Naive B cell (primary cell): Measurements from ENCODE around the gene PACSIN2. TPM values are rescaled to one million over a fixed set of nuclear protein-coding genes. Genes with fewer than 3 reads are reported as not detected.
"Not testable (repeated sequence)": the region's sequence is repeated elsewhere in the genome, so short reads cannot be mapped to it uniquely, and the experiment has no call there.

Experiments
- ATAC-seq, 2 donors: fragments of 150-1000 bp; cut with Tn5 transposase; 2 replicates each; pipeline ENCODE4 v1.10.0; 2021; ENCODE audit warnings: low read depth in 2 of 2, mild to moderate bottlenecking in 2 of 2, moderate library complexity in 2 of 2
- DNase-seq: peaks from one replicate; pipeline ENCODE4 v3.0.0; 2022
- H3K27ac Mint-ChIP-seq, 6 donors: one replicate each; pipeline ENCODE4 v1.8.0; 2020 to 2022; ENCODE audit warnings: mild to moderate bottlenecking in 6 of 6, mixed read lengths in 6 of 6, moderate library complexity in 5 of 6, inconsistent platforms in 2 of 6
- H3K27me3 Mint-ChIP-seq, 3 donors: one replicate each; pipeline ENCODE4 v1.8.0; 2021 to 2022; ENCODE audit warnings: mixed read lengths in 3 of 3, mild to moderate bottlenecking in 1 of 3
- H3K36me3 Mint-ChIP-seq, 2 donors: one replicate each; pipeline ENCODE4 v1.8.0; 2020 to 2022; ENCODE audit warnings: mixed read lengths in 2 of 2, inconsistent platforms in 1 of 2, mild to moderate bottlenecking in 1 of 2
- H3K4me1 Mint-ChIP-seq, 3 donors: one replicate each; pipeline ENCODE4 v1.8.0; 2020 to 2022; ENCODE audit warnings: mixed read lengths in 3 of 3, inconsistent platforms in 1 of 3, mild to moderate bottlenecking in 1 of 3, moderate library complexity in 1 of 3
- H3K4me3 Mint-ChIP-seq, 8 donors: one replicate each; pipeline ENCODE4 v1.8.0; 2020 to 2022; ENCODE audit warnings: mild to moderate bottlenecking in 8 of 8, mixed read lengths in 8 of 8, moderate library complexity in 8 of 8, inconsistent platforms in 2 of 8
- H3K9me3 Mint-ChIP-seq, 7 donors: one replicate each; pipeline ENCODE4 v1.8.0; 2020 to 2022; ENCODE audit warnings: mixed read lengths in 7 of 7, mild to moderate bottlenecking in 5 of 7, inconsistent platforms in 2 of 7, moderate library complexity in 1 of 7
- polyA plus RNA-seq, 6 donors: library from polyadenylated mRNA; unstranded; fragments of 300-500 nt; fragmentation: Illumina TruSeq; gene quantifications; one replicate each; pipeline ENCODE4 v1.2.3, GENCODE V29; 2021; ENCODE audit warnings: low read depth in 6 of 6

Gene PACSIN2
- polyA plus RNA-seq, 6 donors from 2014 or later = 30.9 to 43.4 (median 37.3) TPM

GRCh38 chr22:42964994-42965699 is 49.8 kb downstream of the PACSIN2 start:
- Mint-ChIP-seq H3K27ac (peak overlapping the region in 5 of 6 donors; percentile 13 to 80 (median 47)), H3K36me3 (peaks cover 6% of the 10 kb centered on the region in 2 donors), H3K4me1 (peaks cover 45 to 69% (median 59%) of the 10 kb centered on the region in 3 donors), H3K27me3 (no peaks in the 10 kb centered on the region), H3K4me3 (no peak overlapping the region), H3K9me3 (no peaks in the 10 kb centered on the region)
- peak; percentile 12 for DNase-seq
- ATAC-seq = peak; percentile 59 to 66

DNA sequence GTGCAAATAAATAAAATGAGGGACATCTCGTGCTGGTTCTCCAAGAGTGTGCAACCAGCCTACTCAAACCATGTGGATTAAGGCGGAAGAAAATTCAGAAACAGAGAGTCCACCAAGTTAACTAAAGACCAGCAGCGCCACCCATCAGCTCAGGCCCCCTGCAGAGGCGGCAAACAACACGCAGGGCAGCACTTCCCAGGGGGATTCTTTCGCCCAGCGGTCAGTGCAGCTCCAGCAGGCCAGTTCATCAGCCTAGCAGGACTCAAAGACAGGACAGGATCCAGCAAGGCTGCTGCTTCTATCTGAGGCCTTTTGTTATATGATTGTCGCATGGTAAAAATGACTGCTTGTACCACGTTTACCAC is 51.7 kb downstream of the PACSIN2 start:
- Mint-ChIP-seq H3K4me1 (peaks cover 52 to 74% (median 69%) of the 10 kb centered on the region in 3 donors), H3K27me3 (no peaks in the 10 kb centered on the region), H3K9me3 (no peaks in the 10 kb centered on the region), H3K27ac (peak overlapping the region in 4 of 6 donors; percentile 27 to 81 (median 61)), H3K36me3 (peaks cover 6 to 11% of the 10 kb centered on the region in 2 donors), H3K4me3 (no peak overlapping the region)
- ATAC-seq (no peak), DNase-seq (no peak)

GRCh38 chr22:42962295-42963230 is 52.4 kb downstream of the PACSIN2 start:
- Mint-ChIP-seq H3K9me3 (no peaks in the 10 kb centered on the region), H3K27ac (peak overlapping the region; percentile 39 to 88 (median 72)), H3K4me3 (peak overlapping the region in 1 of 8 donors; percentile 26), H3K4me1 (peaks cover 47 to 69% (median 64%) of the 10 kb centered on the region in 3 donors), H3K36me3 (peaks cover 6 to 11% of the 10 kb centered on the region in 2 donors), H3K27me3 (no peaks in the 10 kb centered on the region)
- no peak for DNase-seq
- no peak for ATAC-seq

DNA sequence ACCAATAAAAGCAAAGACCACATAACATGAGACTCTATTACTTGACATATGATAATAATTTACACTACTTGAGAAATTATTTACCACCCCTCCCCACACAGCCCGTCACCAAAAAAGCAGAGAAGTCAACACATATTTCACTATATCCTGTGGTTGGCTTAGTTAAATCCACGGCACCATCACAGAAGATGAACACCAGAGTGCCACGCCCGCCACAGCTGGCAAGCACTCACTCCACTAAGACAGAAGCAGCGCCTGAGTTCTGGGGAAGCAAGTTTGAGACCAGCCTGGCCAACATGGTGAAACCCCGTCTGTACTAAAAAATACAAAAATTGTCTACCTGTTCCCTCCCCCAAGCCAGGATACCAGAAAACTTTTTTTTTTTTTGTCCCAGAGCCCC is 53.1 kb downstream of the PACSIN2 start:
- DNase-seq = no peak
- peak overlapping the region in 2 of 8 donors; percentile 26 to 49 for H3K4me3 Mint-ChIP-seq
- H3K27ac Mint-ChIP-seq = peak overlapping the region in 5 of 6 donors; percentile 39 to 88 (median 58)
- H3K9me3 Mint-ChIP-seq = no peaks in the 10 kb centered on the region
- peaks cover 50 to 66% (median 64%) of the 10 kb centered on the region in 3 donors for H3K4me1 Mint-ChIP-seq
- H3K36me3 Mint-ChIP-seq = peaks cover 6 to 11% of the 10 kb centered on the region in 2 donors
- H3K27me3 Mint-ChIP-seq = no peaks in the 10 kb centered on the region
- ATAC-seq = peak; percentile 38

GRCh38 chr22:42961400-42961690 is 53.6 kb downstream of the PACSIN2 start:
- H3K4me3 Mint-ChIP-seq, H3K27me3 Mint-ChIP-seq, ATAC-seq, H3K9me3 Mint-ChIP-seq, DNase-seq: not testable (repeated sequence)
- Mint-ChIP-seq H3K4me1 (peaks cover 55 to 70% (median 64%) of the 10 kb centered on the region in 3 donors), H3K36me3 (peaks cover 6 to 11% of the 10 kb centered on the region in 2 donors), H3K27ac (peak overlapping the region in 2 of 6 donors; percentile 39 to 88)

GRCh38 chr22:42960531-42961399 is 54.2 kb downstream of the PACSIN2 start:
- H3K4me1 Mint-ChIP-seq = peaks cover 57 to 69% (median 64%) of the 10 kb centered on the region in 3 donors
- no peaks in the 10 kb centered on the region for H3K27me3 Mint-ChIP-seq
- H3K36me3 Mint-ChIP-seq = peaks cover 9 to 11% of the 10 kb centered on the region in 2 donors
- no peak overlapping the region for H3K4me3 Mint-ChIP-seq
- no peak for DNase-seq
- peak overlapping the region in 2 of 6 donors; percentile 19 to 63 for H3K27ac Mint-ChIP-seq
- no peak for ATAC-seq
- peaks cover 0 to 3% (median 0%) of the 10 kb centered on the region in 7 donors for H3K9me3 Mint-ChIP-seq

DNA sequence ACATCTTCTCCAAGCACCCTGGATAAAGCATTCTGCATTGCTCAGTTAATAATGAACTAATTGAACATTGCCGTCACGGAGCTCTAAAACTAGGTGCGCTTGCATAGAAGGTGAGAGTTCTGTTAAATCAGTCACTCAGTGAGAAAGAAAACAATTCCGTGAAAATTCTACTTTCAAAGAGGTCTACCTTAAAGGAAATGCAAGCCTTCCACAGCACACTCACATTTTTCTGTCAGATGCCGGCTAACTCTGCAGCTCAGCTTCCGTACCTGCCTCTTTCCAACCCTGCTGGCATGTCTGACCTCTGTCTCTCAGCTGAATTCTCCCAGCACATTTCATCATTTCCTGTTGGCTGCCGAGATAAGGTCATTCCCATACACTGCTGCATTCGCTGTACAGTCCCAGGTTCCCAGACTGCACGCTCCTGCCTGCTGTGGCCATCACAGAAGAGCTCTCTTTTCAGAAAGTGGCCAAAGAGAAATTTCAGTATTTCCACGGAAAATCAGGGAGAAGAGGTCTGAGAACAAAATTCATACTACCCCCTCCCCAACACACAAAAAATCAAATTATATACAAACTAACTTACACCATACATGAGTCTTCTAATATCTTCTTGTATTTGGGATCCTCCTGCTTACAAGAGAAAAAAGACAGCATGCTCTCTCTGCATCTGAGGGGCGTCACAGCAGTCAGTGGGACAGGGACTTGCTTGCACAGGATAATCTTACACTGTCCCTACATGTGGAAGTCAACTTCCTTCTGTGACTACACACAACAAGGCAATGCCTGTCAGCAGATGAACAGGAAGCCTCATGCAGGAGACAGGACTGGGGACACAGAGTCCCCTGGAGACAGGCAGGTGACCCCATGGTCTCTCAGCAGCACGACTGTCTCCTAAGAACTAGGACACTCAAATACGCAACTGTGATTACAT is 55.1 kb downstream of the PACSIN2 start:
- H3K27ac Mint-ChIP-seq = peak overlapping the region in 5 of 6 donors; percentile 8 to 80 (median 53)
- peaks cover 13 to 15% of the 10 kb centered on the region in 2 donors for H3K36me3 Mint-ChIP-seq
- ATAC-seq (no peak), DNase-seq (no peak)
- H3K9me3 Mint-ChIP-seq = peaks cover 0 to 4% (median 0%) of the 10 kb centered on the region in 7 donors
- peaks cover 57 to 68% (median 59%) of the 10 kb centered on the region in 3 donors for H3K4me1 Mint-ChIP-seq
- H3K4me3 Mint-ChIP-seq = peak overlapping the region in 5 of 8 donors; percentile 26 to 68 (median 36)
- H3K27me3 Mint-ChIP-seq = no peaks in the 10 kb centered on the region

DNA sequence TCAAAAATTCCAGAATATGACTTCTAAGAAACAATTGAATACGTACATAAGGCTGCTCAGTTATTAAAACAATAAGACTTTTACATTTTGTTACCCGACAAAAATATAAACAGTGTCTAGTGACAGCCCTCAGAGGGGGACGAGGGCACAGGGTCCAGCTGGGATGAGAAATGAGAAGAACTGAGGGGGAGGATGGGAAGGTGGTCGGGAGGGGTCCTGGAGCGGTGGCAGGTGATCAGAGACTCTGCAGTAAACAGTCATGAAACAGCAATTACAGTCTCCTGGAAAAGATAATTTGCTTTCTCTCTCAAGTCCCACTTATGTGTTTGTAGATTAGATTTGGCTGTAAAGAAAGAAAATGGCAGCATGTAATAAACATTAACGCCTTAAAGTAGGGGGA is 56.0 kb downstream of the PACSIN2 start:
- peak overlapping the region in 3 of 6 donors; percentile 13 to 53 (median 19) for H3K27ac Mint-ChIP-seq

DNA sequence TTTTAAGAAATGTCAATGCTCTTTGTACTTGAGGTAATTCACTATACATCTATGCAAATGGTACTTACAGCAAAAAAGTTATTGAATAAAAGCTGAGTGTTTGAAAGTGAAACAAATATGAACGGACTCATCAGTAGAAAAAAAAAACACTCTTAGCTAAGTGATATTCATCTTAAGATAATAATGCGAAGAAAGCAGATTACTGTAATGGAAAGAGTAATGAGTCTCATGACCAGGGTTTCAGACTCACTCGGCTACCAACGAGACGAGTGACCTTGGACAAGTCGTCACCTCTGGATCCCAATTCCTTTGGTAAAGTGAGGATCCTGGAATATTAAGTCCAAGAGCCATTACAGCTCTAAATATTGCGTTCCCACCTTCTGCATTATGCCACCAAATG is 57.0 kb downstream of the PACSIN2 start:
- Mint-ChIP-seq H3K4me1 (peaks cover 52 to 62% (median 60%) of the 10 kb centered on the region in 3 donors), H3K36me3 (peaks cover 8 to 13% of the 10 kb centered on the region in 2 donors), H3K4me3 (no peak overlapping the region), H3K27me3 (no peaks in the 10 kb centered on the region), H3K27ac (peak overlapping the region in 1 of 6 donors; percentile 19), H3K9me3 (peaks cover 0 to 4% (median 0%) of the 10 kb centered on the region in 7 donors)
- no peak for DNase-seq
- ATAC-seq = no peak

More for the DNA sequence above, 56.0 kb downstream of the PACSIN2 start:
- Mint-ChIP-seq H3K4me1 (peaks cover 52 to 66% (median 57%) of the 10 kb centered on the region in 3 donors), H3K27me3 (no peaks in the 10 kb centered on the region), H3K4me3 (peak overlapping the region in 1 of 8 donors; percentile 61), H3K9me3 (peaks cover 0 to 4% (median 0%) of the 10 kb centered on the region in 7 donors), H3K36me3 (peaks cover 13% of the 10 kb centered on the region in 2 donors)
- ATAC-seq = no peak
- no peak for DNase-seq

DNA sequence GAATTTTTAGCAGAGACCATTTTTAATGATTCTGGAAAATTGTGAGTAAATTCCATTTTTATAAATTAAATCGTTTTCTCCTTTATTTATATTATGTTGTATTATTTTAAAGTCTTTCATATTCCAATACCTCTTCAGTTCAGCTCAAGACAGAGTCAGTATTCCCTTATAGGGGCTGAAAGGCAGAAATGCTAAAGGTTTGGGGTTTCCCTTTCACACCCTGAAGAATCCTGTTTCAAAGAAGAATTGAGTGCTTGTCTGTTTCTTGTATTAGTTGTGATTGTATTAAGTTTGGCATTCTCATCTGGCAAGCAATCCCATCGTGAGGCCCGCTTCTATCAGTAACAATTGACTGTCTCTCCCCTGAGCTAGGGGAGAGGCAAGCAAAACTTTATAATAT is 57.4 kb downstream of the PACSIN2 start:
- Mint-ChIP-seq H3K4me1 (peaks cover 53 to 61% (median 56%) of the 10 kb centered on the region in 3 donors), H3K36me3 (peaks cover 8 to 13% of the 10 kb centered on the region in 2 donors), H3K27me3 (no peaks in the 10 kb centered on the region), H3K27ac (no peak overlapping the region), H3K9me3 (peaks cover 0 to 4% (median 0%) of the 10 kb centered on the region in 7 donors), H3K4me3 (no peak overlapping the region)
- ATAC-seq = no peak
- no peak for DNase-seq

- ATAC-seq = no peak
- Mint-ChIP-seq H3K4me3 (no peak overlapping the region), H3K9me3 (peaks cover 0 to 4% (median 0%) of the 10 kb centered on the region in 7 donors), H3K4me1 (peaks cover 48 to 64% (median 53%) of the 10 kb centered on the region in 3 donors), H3K27ac (no peak overlapping the region), H3K27me3 (no peaks in the 10 kb centered on the region), H3K36me3 (peaks cover 8 to 13% of the 10 kb centered on the region in 2 donors)
- DNase-seq = no peak
These were observed 59.1 kb downstream of the PACSIN2 start for GRCh38 chr22:42955848-42956247.
